Measurements from ENCODE around the gene EIF4E1B.

GRCh38 chr5:176638437-176638836 lies 8.0 kb downstream of the EIF4E1B start:
- TF ChIP-seq CTCF (IDR thresholded peaks at IDR 0.05; ENCODE audit: low read depth, low read length, missing input control) (no peak), HNF4G (IDR thresholded peaks at IDR 0.05) (no peak)

Data from liver (tissue), 3 donors.